IMR-90 (cell line): Measurements from ENCODE around the gene ATP23.

Experiments
- BHLHE40 ChIP-seq: fragments of 150-350 bp; IDR thresholded peaks from 2 replicates; pipeline ENCODE4 v1.6.1; 2016; ENCODE audit warnings: mild to moderate bottlenecking, low read depth, low read length
- CEBPB ChIP-seq: IDR thresholded peaks from 2 replicates; pipeline ENCODE4 v1.6.1; 2012; ENCODE audit warnings: low read depth, low read length, improper control_type of control experiment
- CHD1 ChIP-seq: IDR thresholded peaks from 2 replicates; pipeline ENCODE4 v1.6.1; 2012; ENCODE audit warnings: low read depth, low read length, improper control_type of control experiment
- CTCF ChIP-seq: conservative IDR thresholded peaks from 2 replicates; pipeline ENCODE4 v1.5.1; 2012; ENCODE audit warnings: mild to moderate bottlenecking, low read depth, low read length, improper control_type of control experiment
- FOS ChIP-seq: fragments of 150-350 bp; IDR thresholded peaks from 2 replicates; pipeline ENCODE4 v1.6.1; 2016; ENCODE audit warnings: low read depth, low read length
- MAFK ChIP-seq: IDR thresholded peaks from 2 replicates; pipeline ENCODE4 v1.6.1; 2012; ENCODE audit warnings: low read depth, low read length, improper control_type of control experiment
- NFE2L2 ChIP-seq: fragments of 150-350 bp; IDR thresholded peaks from 2 replicates; pipeline ENCODE4 v1.6.1; 2016; ENCODE audit warnings: low read depth, mild to moderate bottlenecking, low read length
- POLR2A ChIP-seq: IDR thresholded peaks from 2 replicates; pipeline ENCODE4 v1.6.1; 2012; ENCODE audit warnings: mild to moderate bottlenecking, low read depth, low read length
- RAD21 ChIP-seq: IDR thresholded peaks from 2 replicates; pipeline ENCODE4 v1.6.1; 2012; ENCODE audit warnings: low read length, improper control_type of control experiment
- RFX5 ChIP-seq: IDR thresholded peaks from 2 replicates; pipeline ENCODE4 v1.8.0; 2012; ENCODE audit warnings: low read depth, mild to moderate bottlenecking, low read length, moderate library complexity
- TF ChIP-seq, protein P1 (sequence below): fragments of 150-350 bp; IDR thresholded peaks from 2 replicates; pipeline ENCODE4 v1.6.1; 2016; ENCODE audit warnings: low read depth, mild to moderate bottlenecking, low read length, moderate library complexity, borderline replicate concordance
- TF ChIP-seq, protein P2 (sequence below): fragments of 150-350 bp; IDR thresholded peaks from 2 replicates; pipeline ENCODE4 v1.6.1; 2017; ENCODE audit warnings: mild to moderate bottlenecking, antibody characterized with exemption, low read length, low read depth

DNA sequence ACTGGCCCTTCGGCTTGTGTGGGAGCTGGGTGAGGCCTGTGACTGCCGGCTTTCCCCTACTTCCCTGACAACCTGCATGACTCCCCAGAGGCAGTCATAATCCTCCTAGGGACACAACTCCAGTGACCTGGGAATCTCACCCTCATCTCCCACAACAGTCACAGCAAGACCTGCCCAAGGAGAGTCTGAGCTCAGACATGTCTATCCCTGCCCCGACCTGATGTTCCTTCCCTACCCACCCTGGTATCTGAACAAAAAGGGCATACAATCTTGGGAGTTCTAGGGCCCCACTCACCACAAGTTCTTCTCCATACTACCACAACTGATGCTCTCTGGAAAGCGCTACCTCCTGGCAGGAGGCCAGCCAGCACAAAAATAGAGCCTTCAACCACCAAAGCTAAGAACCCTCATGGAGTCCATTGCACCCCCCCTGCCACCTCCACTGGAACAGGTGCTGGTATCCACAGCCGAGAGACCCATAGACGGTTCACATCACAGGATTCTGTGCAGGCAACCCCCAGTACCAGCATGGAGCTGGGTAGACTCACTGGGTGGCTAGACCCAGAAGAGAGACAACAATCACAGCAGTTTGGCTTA is 16.8 kb downstream of the ATP23 start:
- TF ChIP-seq CTCF (no peak), MAFK (no peak), RFX5 (no peak), POLR2A (no peak), NFE2L2 (no peak), CEBPB (no peak), RAD21 (no peak), CHD1 (no peak), BHLHE40 (no peak), FOS (no peak)
- TF ChIP-seq, protein P1, sequence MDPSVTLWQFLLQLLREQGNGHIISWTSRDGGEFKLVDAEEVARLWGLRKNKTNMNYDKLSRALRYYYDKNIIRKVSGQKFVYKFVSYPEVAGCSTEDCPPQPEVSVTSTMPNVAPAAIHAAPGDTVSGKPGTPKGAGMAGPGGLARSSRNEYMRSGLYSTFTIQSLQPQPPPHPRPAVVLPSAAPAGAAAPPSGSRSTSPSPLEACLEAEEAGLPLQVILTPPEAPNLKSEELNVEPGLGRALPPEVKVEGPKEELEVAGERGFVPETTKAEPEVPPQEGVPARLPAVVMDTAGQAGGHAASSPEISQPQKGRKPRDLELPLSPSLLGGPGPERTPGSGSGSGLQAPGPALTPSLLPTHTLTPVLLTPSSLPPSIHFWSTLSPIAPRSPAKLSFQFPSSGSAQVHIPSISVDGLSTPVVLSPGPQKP: no peak
- TF ChIP-seq, protein P2, sequence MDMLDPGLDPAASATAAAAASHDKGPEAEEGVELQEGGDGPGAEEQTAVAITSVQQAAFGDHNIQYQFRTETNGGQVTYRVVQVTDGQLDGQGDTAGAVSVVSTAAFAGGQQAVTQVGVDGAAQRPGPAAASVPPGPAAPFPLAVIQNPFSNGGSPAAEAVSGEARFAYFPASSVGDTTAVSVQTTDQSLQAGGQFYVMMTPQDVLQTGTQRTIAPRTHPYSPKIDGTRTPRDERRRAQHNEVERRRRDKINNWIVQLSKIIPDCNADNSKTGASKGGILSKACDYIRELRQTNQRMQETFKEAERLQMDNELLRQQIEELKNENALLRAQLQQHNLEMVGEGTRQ: no peak
